ENCODE measurements around the gene C16orf86. TPM values are rescaled to one million over a fixed set of nuclear protein-coding genes. Genes with fewer than 3 reads are reported as not detected.

C16orf86 gene
- polyA plus RNA-seq, 2 of the 4 experiments (the other 2 are of a cell fraction): 0.06 TPM; not detected in 1

DNA sequence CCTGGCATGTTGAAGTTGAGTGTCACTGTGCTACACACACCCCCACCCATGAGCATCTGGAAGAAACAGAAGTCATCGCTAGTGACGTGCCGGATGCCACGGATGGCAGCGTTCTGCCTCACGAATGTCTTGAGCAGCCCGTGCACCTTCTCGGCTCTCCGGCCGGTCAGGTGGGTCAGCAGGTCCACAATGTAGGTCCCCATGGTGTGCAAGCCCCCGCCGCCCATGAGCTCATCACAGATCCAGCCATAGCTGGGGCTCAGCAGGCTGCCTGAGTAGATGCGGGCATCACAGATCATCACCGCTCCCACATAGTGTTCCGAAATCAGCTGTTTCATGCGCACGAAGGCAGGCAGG is 8.9 kb downstream of the C16orf86 start:
- ATAC-seq: no peak
- ChIA-PET CTCF (interaction anchor here (0.6 to 16.7 kb wide), 3 partner anchors 8 to 154 kb away, joined by 3 to 174 read pairs (median 3); no protein-coding TSS in a partner anchor), POLR2A (no interaction called here)
- Histone ChIP-seq H3K9me3 (no peaks in the 10 kb centered on the region), H3K27ac (no peak overlapping the region), H3K4me2 (no peak overlapping the region), H3K4me1 (no peaks in the 10 kb centered on the region), H3K4me3 (no peak overlapping the region)
- TF ChIP-seq MYC (IDR thresholded peaks at IDR 0.05; ENCODE audit: borderline replicate concordance, low read length): no peak
- no peak for TF ChIP-seq MAFK (IDR thresholded peaks at IDR 0.05; ENCODE audit: partially characterized antibody)
- TF ChIP-seq POLR2AphosphoS2 (conservative IDR thresholded peaks at IDR 0.05; ENCODE audit: low read length): no peak
- no peak for TF ChIP-seq KDM1A (IDR thresholded peaks at IDR 0.05; ENCODE audit: low read depth)
- no peak for TF ChIP-seq HOXB13 (CRISPR knock-in tag; IDR thresholded peaks at IDR 0.05; ENCODE audit: low read depth)
- TF ChIP-seq NR3C1 (IDR thresholded peaks at IDR 0.05): no peak
- no peak for TF ChIP-seq RNF2 (IDR thresholded peaks at IDR 0.05; ENCODE audit: borderline replicate concordance, low read depth)
- no peak for TF ChIP-seq TFCP2L1 (CRISPR knock-in tag; IDR thresholded peaks at IDR 0.05)
- TF ChIP-seq, protein P1, sequence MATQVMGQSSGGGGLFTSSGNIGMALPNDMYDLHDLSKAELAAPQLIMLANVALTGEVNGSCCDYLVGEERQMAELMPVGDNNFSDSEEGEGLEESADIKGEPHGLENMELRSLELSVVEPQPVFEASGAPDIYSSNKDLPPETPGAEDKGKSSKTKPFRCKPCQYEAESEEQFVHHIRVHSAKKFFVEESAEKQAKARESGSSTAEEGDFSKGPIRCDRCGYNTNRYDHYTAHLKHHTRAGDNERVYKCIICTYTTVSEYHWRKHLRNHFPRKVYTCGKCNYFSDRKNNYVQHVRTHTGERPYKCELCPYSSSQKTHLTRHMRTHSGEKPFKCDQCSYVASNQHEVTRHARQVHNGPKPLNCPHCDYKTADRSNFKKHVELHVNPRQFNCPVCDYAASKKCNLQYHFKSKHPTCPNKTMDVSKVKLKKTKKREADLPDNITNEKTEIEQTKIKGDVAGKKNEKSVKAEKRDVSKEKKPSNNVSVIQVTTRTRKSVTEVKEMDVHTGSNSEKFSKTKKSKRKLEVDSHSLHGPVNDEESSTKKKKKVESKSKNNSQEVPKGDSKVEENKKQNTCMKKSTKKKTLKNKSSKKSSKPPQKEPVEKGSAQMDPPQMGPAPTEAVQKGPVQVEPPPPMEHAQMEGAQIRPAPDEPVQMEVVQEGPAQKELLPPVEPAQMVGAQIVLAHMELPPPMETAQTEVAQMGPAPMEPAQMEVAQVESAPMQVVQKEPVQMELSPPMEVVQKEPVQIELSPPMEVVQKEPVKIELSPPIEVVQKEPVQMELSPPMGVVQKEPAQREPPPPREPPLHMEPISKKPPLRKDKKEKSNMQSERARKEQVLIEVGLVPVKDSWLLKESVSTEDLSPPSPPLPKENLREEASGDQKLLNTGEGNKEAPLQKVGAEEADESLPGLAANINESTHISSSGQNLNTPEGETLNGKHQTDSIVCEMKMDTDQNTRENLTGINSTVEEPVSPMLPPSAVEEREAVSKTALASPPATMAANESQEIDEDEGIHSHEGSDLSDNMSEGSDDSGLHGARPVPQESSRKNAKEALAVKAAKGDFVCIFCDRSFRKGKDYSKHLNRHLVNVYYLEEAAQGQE (IDR thresholded peaks at IDR 0.05): no peak
- no peak for TF ChIP-seq MAX (IDR thresholded peaks at IDR 0.05)
- no peak for TF ChIP-seq SREBF2 (IDR thresholded peaks at IDR 0.05)
- no peak for TF ChIP-seq ZFP36 (IDR thresholded peaks at IDR 0.05; ENCODE audit: borderline replicate concordance, partially characterized antibody)
- TF ChIP-seq TP53 (CRISPR knock-in tag; IDR thresholded peaks at IDR 0.05): no peak
- TF ChIP-seq FOSL2 (IDR thresholded peaks at IDR 0.05): no peak
- TF ChIP-seq FOSL2 (CRISPR knock-in tag; IDR thresholded peaks at IDR 0.05): no peak
- TF ChIP-seq EHF (CRISPR knock-in tag; IDR thresholded peaks at IDR 0.05): no peak
- TF ChIP-seq, protein P2, sequence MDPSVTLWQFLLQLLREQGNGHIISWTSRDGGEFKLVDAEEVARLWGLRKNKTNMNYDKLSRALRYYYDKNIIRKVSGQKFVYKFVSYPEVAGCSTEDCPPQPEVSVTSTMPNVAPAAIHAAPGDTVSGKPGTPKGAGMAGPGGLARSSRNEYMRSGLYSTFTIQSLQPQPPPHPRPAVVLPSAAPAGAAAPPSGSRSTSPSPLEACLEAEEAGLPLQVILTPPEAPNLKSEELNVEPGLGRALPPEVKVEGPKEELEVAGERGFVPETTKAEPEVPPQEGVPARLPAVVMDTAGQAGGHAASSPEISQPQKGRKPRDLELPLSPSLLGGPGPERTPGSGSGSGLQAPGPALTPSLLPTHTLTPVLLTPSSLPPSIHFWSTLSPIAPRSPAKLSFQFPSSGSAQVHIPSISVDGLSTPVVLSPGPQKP (IDR thresholded peaks at IDR 0.05; ENCODE audit: low read depth, low read length): no peak
- TF ChIP-seq POLR2A (IDR thresholded peaks at IDR 0.05; ENCODE audit: low read length): no peak
- WGBS (ENCODE audit: missing lambda C conversion rate): 94% methylated on average over 17 of the region's 17 CpGs
- no peak for DNase-seq (ENCODE audit: low read depth in 1 of 2, low spot score in 1 of 2)
- FAIRE-seq: no peak

DNA sequence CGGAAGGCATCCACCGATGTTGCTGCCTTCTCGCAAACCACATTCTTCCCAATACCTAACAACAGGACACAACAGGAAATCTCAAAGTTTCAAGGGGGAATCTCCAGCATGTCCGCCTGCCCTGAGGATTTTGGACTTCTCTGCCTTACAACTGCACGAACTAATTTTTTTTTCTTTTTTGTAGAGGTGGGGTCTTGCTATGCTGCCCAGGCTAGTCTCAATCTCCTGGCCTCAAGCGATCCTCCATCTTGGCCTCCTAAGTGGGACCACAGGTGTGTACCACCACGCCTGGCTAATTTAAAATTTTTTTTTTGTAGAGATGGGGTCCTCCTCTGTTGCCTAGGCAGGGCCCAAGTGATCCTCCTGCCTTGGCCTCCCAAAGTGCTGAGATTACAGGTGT is 9.4 kb downstream of the C16orf86 start:
- WGBS (ENCODE audit: missing lambda C conversion rate): 91% methylated on average over 7 of the region's 7 CpGs
- H3K27ac ChIP-seq: no peak overlapping the region
- CTCF ChIA-PET: interaction anchor here (0.6 to 16.7 kb wide), 5 partner anchors 8 to 155 kb away, joined by 3 to 174 read pairs (median 5); no protein-coding TSS in a partner anchor
- DNase-seq (ENCODE audit: low read depth in 1 of 2, low spot score in 1 of 2) (no peak), FAIRE-seq (no peak), ATAC-seq (no peak)
- H3K9me3 ChIP-seq: no peaks in the 10 kb centered on the region
- no peaks in the 10 kb centered on the region for H3K4me1 ChIP-seq
- TF ChIP-seq MYC (IDR thresholded peaks at IDR 0.05; ENCODE audit: borderline replicate concordance, low read length) (no peak), NR3C1 (IDR thresholded peaks at IDR 0.05) (no peak), ZNF302 (CRISPR knock-in tag; IDR thresholded peaks at IDR 0.05) (no peak), EP300 (IDR thresholded peaks at IDR 0.05) (no peak), RAD21 (conservative IDR thresholded peaks at IDR 0.05 in 1 of 2, IDR thresholded peaks at IDR 0.05 in 1 of 2) (no peak), EHMT2 (IDR thresholded peaks at IDR 0.05; ENCODE audit: low read depth) (no peak)
- TF ChIP-seq, protein P3, sequence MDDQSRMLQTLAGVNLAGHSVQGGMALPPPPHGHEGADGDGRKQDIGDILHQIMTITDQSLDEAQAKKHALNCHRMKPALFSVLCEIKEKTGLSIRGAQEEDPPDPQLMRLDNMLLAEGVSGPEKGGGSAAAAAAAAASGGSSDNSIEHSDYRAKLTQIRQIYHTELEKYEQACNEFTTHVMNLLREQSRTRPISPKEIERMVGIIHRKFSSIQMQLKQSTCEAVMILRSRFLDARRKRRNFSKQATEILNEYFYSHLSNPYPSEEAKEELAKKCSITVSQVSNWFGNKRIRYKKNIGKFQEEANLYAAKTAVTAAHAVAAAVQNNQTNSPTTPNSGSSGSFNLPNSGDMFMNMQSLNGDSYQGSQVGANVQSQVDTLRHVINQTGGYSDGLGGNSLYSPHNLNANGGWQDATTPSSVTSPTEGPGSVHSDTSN (IDR thresholded peaks at IDR 0.05): no peak
- H3K4me2 ChIP-seq: no peak overlapping the region
- H3K4me3 ChIP-seq: no peak overlapping the region
- POLR2A ChIA-PET: no interaction called here

Data from A549 (cell line).